ENCODE results near the gene HIRIP3. TPM values are rescaled to one million over a fixed set of nuclear protein-coding genes. Genes with fewer than 3 reads are reported as not detected.

HIRIP3 gene
- total and polyA plus RNA-seq, 2 experiments from 2014 or later = 10.4 to 18.5 TPM

GRCh38 chr16:30017277-30017656 is 21.9 kb upstream of the HIRIP3 start (continued):
- TF ChIP-seq CTCF (conservative IDR thresholded peaks at IDR 0.05; ENCODE audit: low read depth in 2 of 2) = no peak
- no peak for TF ChIP-seq NANOG (IDR thresholded peaks at IDR 0.05; ENCODE audit: borderline replicate concordance)
- TF ChIP-seq POLR2AphosphoS5 (IDR thresholded peaks at IDR 0.05; ENCODE audit: low read depth) = no peak
- TF ChIP-seq JUNB (IDR thresholded peaks at IDR 0.05; ENCODE audit: unreplicated experiment) = no peak
- TF ChIP-seq ZNF114 (CRISPR knock-in tag; IDR thresholded peaks at IDR 0.05) = no peak
- no peak for TF ChIP-seq CREB1 (CRISPR knock-in tag; IDR thresholded peaks at IDR 0.05; ENCODE audit: low read depth)
- no peak for TF ChIP-seq STAT1 (IDR thresholded peaks at IDR 0.05; ENCODE audit: unreplicated experiment)
- TF ChIP-seq EZH2 (IDR thresholded peaks at IDR 0.05; ENCODE audit: low read depth, unreplicated experiment) = no peak
- no peak for TF ChIP-seq EZH2phosphoT487 (IDR thresholded peaks at IDR 0.05; ENCODE audit: unreplicated experiment)

DNA sequence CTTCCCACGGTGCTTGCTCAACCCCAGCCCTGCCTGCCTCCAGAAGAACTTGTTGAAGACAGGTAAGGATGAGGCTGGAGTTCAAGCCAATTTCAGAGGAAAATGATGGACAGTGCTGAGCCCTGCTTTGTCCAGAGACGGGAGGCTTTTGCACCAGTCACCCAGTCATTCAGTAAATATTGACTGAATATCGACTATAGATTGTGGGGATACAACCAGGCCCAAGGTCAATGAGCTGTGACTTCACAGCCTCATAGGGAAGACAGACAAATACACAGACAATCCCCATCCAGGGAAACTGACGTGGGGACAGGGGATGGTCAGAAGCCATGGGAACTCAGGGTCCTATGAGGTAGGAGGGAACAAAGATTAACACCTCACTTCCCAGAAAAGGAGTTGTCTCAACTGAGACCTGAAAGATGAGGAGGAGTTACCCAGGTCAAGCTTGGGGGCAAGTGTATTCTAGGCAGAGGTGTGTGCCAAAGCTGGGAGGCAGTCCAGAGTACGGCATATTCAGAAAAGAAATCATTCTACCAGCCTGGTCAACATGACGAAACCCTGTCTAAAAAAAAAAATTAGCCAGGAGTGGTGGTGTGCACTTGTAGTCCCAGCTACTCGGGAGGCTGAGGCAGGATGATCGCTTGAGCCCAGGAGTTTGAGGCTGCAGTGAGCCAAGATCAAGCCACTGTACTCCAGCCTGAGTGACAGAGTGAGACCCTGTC is 21.3 kb upstream of the HIRIP3 start:
- H3F3A ChIP-seq (replicated peaks; ENCODE audit: low read depth) = 0 out of 2 replicates have a peak, but pooled peaks cover 8% of the 10 kb centered on the region
- no peak overlapping the region for H3K27ac Mint-ChIP-seq
- no peaks in the 10 kb centered on the region for H3K9me2 ChIP-seq (ENCODE audit: insufficient read depth)
- DNase-seq (ENCODE audit: low spot score) = no peak
- no peak overlapping the region for H3K27ac ChIP-seq (ENCODE audit: low read depth)
- H3K36me3 Mint-ChIP-seq (ENCODE audit: low read depth) = peaks cover 4% of the 10 kb centered on the region
- peaks cover 2% of the 10 kb centered on the region; the same call in 1 of the 3 replicates for H3K9me3 Mint-ChIP-seq
- no peak overlapping the region; the same call in 2 of the 3 replicates for H3K4me3 Mint-ChIP-seq
- H3K4me1 ChIP-seq (ENCODE audit: insufficient read depth) = peaks cover 6% of the 10 kb centered on the region; the same call in 1 of the 2 replicates
- H3K27me3 ChIP-seq (ENCODE audit: insufficient read depth) = peaks cover 13% of the 10 kb centered on the region
- no peak overlapping the region for H2AFZ ChIP-seq
- H3K79me2 ChIP-seq (replicated peaks; ENCODE audit: insufficient read depth) = no peaks in the 10 kb centered on the region
- peaks cover 16% of the 10 kb centered on the region for H3K27me3 Mint-ChIP-seq (ENCODE audit: insufficient read depth, low read depth, poor library complexity)
- no peak for ATAC-seq
- no peaks in the 10 kb centered on the region for H4K20me1 ChIP-seq (replicated peaks; ENCODE audit: insufficient read depth)
- no peaks in the 10 kb centered on the region for H3K36me3 ChIP-seq (ENCODE audit: insufficient read depth)
- H3K4me2 ChIP-seq = no peak overlapping the region
- H3K4me3 ChIP-seq = no peak overlapping the region
- peaks cover 5% of the 10 kb centered on the region for H3K4me1 Mint-ChIP-seq
- TF ChIP-seq ZNF114 (CRISPR knock-in tag; IDR thresholded peaks at IDR 0.05) (no peak), CTCF (conservative IDR thresholded peaks at IDR 0.05; ENCODE audit: low read depth in 2 of 2) (no peak), STAT1 (IDR thresholded peaks at IDR 0.05; ENCODE audit: unreplicated experiment) (no peak), NANOG (IDR thresholded peaks at IDR 0.05; ENCODE audit: borderline replicate concordance) (no peak), EZH2phosphoT487 (IDR thresholded peaks at IDR 0.05; ENCODE audit: unreplicated experiment) (no peak), EZH2 (IDR thresholded peaks at IDR 0.05; ENCODE audit: low read depth, unreplicated experiment) (no peak), ETS1 (IDR thresholded peaks at IDR 0.05) (no peak), CREB1 (CRISPR knock-in tag; IDR thresholded peaks at IDR 0.05; ENCODE audit: low read depth) (no peak)
- TF ChIP-seq, protein P1, sequence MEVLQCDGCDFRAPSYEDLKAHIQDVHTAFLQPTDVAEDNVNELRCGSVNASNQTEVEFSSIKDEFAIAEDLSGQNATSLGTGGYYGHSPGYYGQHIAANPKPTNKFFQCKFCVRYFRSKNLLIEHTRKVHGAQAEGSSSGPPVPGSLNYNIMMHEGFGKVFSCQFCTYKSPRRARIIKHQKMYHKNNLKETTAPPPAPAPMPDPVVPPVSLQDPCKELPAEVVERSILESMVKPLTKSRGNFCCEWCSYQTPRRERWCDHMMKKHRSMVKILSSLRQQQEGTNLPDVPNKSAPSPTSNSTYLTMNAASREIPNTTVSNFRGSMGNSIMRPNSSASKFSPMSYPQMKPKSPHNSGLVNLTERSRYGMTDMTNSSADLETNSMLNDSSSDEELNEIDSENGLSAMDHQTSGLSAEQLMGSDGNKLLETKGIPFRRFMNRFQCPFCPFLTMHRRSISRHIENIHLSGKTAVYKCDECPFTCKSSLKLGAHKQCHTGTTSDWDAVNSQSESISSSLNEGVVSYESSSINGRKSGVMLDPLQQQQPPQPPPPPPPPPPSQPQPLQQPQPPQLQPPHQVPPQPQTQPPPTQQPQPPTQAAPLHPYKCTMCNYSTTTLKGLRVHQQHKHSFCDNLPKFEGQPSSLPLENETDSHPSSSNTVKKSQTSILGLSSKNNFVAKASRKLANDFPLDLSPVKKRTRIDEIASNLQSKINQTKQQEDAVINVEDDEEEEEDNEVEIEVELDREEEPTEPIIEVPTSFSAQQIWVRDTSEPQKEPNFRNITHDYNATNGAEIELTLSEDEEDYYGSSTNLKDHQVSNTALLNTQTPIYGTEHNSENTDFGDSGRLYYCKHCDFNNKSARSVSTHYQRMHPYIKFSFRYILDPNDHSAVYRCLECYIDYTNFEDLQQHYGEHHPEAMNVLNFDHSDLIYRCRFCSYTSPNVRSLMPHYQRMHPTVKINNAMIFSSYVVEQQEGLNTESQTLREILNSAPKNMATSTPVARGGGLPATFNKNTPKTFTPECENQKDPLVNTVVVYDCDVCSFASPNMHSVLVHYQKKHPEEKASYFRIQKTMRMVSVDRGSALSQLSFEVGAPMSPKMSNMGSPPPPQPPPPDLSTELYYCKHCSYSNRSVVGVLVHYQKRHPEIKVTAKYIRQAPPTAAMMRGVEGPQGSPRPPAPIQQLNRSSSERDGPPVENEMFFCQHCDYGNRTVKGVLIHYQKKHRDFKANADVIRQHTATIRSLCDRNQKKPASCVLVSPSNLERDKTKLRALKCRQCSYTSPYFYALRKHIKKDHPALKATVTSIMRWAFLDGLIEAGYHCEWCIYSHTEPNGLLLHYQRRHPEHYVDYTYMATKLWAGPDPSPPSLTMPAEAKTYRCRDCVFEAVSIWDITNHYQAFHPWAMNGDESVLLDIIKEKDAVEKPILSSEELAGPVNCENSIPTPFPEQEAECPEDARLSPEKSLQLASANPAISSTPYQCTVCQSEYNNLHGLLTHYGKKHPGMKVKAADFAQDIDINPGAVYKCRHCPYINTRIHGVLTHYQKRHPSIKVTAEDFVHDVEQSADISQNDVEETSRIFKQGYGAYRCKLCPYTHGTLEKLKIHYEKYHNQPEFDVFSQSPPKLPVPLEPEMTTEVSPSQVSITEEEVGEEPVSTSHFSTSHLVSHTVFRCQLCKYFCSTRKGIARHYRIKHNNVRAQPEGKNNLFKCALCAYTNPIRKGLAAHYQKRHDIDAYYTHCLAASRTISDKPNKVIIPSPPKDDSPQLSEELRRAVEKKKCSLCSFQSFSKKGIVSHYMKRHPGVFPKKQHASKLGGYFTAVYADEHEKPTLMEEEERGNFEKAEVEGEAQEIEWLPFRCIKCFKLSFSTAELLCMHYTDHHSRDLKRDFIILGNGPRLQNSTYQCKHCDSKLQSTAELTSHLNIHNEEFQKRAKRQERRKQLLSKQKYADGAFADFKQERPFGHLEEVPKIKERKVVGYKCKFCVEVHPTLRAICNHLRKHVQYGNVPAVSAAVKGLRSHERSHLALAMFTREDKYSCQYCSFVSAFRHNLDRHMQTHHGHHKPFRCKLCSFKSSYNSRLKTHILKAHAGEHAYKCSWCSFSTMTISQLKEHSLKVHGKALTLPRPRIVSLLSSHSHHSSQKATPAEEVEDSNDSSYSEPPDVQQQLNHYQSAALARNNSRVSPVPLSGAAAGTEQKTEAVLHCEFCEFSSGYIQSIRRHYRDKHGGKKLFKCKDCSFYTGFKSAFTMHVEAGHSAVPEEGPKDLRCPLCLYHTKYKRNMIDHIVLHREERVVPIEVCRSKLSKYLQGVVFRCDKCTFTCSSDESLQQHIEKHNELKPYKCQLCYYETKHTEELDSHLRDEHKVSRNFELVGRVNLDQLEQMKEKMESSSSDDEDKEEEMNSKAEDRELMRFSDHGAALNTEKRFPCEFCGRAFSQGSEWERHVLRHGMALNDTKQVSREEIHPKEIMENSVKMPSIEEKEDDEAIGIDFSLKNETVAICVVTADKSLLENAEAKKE (CRISPR knock-in tag; IDR thresholded peaks at IDR 0.05) = no peak

Measured in GM23338 (cell line).